GM12891 (cell line): ENCODE data around the gene APPL2. TPM values are rescaled to one million over a fixed set of nuclear protein-coding genes. Genes with fewer than 3 reads are reported as not detected.

Experiments used
- DNase-seq: peaks from one replicate; pipeline ENCODE4 v3.0.0; 2011; ENCODE audit warnings: low spot score; ENCODE audit not compliant: insufficient read length
- FAIRE-seq: peaks from 2 replicates; lab custom pipeline; 2011; peaks lifted over from hg19 to GRCh38; lab: Jason Lieb, UNC
- PAX5 ChIP-seq: IDR thresholded peaks from 2 replicates; pipeline ENCODE4 v1.6.1; 2011; ENCODE audit warnings: low read length, moderate library complexity, mild to moderate bottlenecking; ENCODE audit not compliant: insufficient read depth, severe bottlenecking
- POLR2A ChIP-seq: IDR thresholded peaks from 2 replicates; pipeline ENCODE4 v1.6.1; 2011; ENCODE audit warnings: low read depth, low read length, control low read depth
- POLR2AphosphoS5 ChIP-seq: IDR thresholded peaks from 2 replicates; pipeline ENCODE4 v1.6.1; 2011; ENCODE audit warnings: low read depth, low read length, control low read depth
- POU2F2 ChIP-seq: IDR thresholded peaks from 2 replicates; pipeline ENCODE4 v1.6.1; 2011; ENCODE audit warnings: low read depth, mild to moderate bottlenecking, control low read depth, low read length, moderate library complexity
- SPI1 ChIP-seq: IDR thresholded peaks from 2 replicates; pipeline ENCODE4 v1.6.1; 2011; ENCODE audit warnings: low read depth, low read length, control low read depth
- TAF1 ChIP-seq: IDR thresholded peaks from 2 replicates; pipeline ENCODE4 v1.6.1; 2011; ENCODE audit warnings: low read depth, low read length, control low read depth
- polyA plus RNA-seq: library from polyadenylated mRNA; unstranded; fragments of >200 nt; gene quantifications from one replicate; pipeline ENCODE4 v1.2.1, GENCODE V29; 2012; ENCODE audit warnings: low read depth, missing spikeins, inconsistent platforms; ENCODE audit not compliant: missing spikeins

Gene APPL2
- 4.2 TPM for polyA plus RNA-seq

- DNase-seq (peak; percentile 92), FAIRE-seq (peak; percentile 75)
- TF ChIP-seq POLR2AphosphoS5 (0 out of 2 replicates have a peak, but pooled peaks have one; percentile 20), TAF1 (peak; percentile 24; the same call in 1 of the 2 replicates), POLR2A (peak; percentile 66), PAX5 (no peak), SPI1 (peak; percentile 41; the same call in 1 of the 2 replicates)
These were observed at the start of gene APPL2 for GRCh38 chr12:105235732-105236476. Gene APPL2, minus strand, starts transcription at chr12:105236174. Its CDS starts 162 bp downstream, at chr12:105236012.

GRCh38 chr12:105285378-105285777 lies 49.4 kb upstream of the APPL2 start:
- no peak for DNase-seq
- no peak for FAIRE-seq
- TF ChIP-seq TAF1: no peak
- no peak for TF ChIP-seq POLR2A
- no peak for TF ChIP-seq PAX5
- TF ChIP-seq POU2F2: no peak
- TF ChIP-seq SPI1: no peak
- no peak for TF ChIP-seq POLR2AphosphoS5

GRCh38 chr12:105281694-105282049 lies 45.7 kb upstream of the APPL2 start:
- DNase-seq: no peak
- TF ChIP-seq POLR2A (no peak), SPI1 (no peak)
- no peak for FAIRE-seq

- DNase-seq: no peak
- TF ChIP-seq TAF1 (no peak), POLR2AphosphoS5 (no peak), SPI1 (no peak), POLR2A (no peak), POU2F2 (no peak), PAX5 (no peak)
- FAIRE-seq: no peak
These were observed 45.2 kb upstream of the APPL2 start for GRCh38 chr12:105280966-105281693.

- FAIRE-seq (peak; percentile 88), DNase-seq (peak; percentile 8)
- no peak for TF ChIP-seq PAX5
- no peak for TF ChIP-seq TAF1
- TF ChIP-seq POU2F2: no peak
- no peak for TF ChIP-seq POLR2A
- TF ChIP-seq SPI1: no peak
- TF ChIP-seq POLR2AphosphoS5: no peak
These were observed 43.6 kb upstream of the APPL2 start for GRCh38 chr12:105279460-105280056.

GRCh38 chr12:105278043-105278697 lies 42.2 kb upstream of the APPL2 start:
- TF ChIP-seq PAX5 (no peak), POLR2A (no peak), POLR2AphosphoS5 (no peak), POU2F2 (no peak), SPI1 (no peak), TAF1 (no peak)
- FAIRE-seq (no peak), DNase-seq (no peak)

GRCh38 chr12:105275997-105276733 lies 40.2 kb upstream of the APPL2 start:
- TF ChIP-seq POLR2AphosphoS5 (no peak), POLR2A (no peak), TAF1 (no peak), PAX5 (no peak), SPI1 (no peak), POU2F2 (no peak)
- no peak for FAIRE-seq
- no peak for DNase-seq

- FAIRE-seq (no peak), DNase-seq (no peak)
- no peak for TF ChIP-seq POU2F2
- no peak for TF ChIP-seq SPI1
- TF ChIP-seq POLR2AphosphoS5: no peak
- no peak for TF ChIP-seq PAX5
- no peak for TF ChIP-seq TAF1
- TF ChIP-seq POLR2A: no peak
These were observed 38.6 kb upstream of the APPL2 start for GRCh38 chr12:105274571-105274970.

GRCh38 chr12:105273601-105274000 lies 37.6 kb upstream of the APPL2 start:
- TF ChIP-seq PAX5 (no peak), SPI1 (no peak), POLR2AphosphoS5 (no peak), TAF1 (no peak), POLR2A (no peak), POU2F2 (no peak)

More at GRCh38 chr12:105273601-105274000, 37.6 kb upstream of the APPL2 start:
- DNase-seq (no peak), FAIRE-seq (no peak)
